ENCODE measurements around the gene PACC1. TPM values are rescaled to one million over a fixed set of nuclear protein-coding genes. Genes with fewer than 3 reads are reported as not detected.

Gene PACC1
- total and polyA plus RNA-seq, 10 of the 15 experiments (the other 5 are each of a cell fraction or from before 2014, with no cell fraction given) = 16.1 to 29.7 (median 19.3) TPM

GRCh38 chr1:212430416-212430815 is 15.7 kb upstream of the PACC1 start:
- H3K4me3 ChIP-seq = no peak overlapping the region
- FAIRE-seq (no peak), DNase-seq (ENCODE audit: low read depth, low spot score) (no peak), ATAC-seq (no peak)
- in situ Hi-C loops (cut with MboI) (no loop called here), intact Hi-C loops (cut with micrococcal nuclease; ENCODE audit: unreplicated experiment) (no loop called here)
- no peak overlapping the region for H3K27ac ChIP-seq (ENCODE audit: control insufficient read depth, insufficient read depth)
- no peak for TF ChIP-seq BCL11A (IDR thresholded peaks at IDR 0.05; ENCODE audit: low read depth, low read length)
- TF ChIP-seq NR2C2 (IDR thresholded peaks at IDR 0.05; ENCODE audit: borderline replicate concordance, control insufficient read depth, insufficient read length, low read depth) = no peak
- no peak for TF ChIP-seq MXI1 (IDR thresholded peaks at IDR 0.05; ENCODE audit: low read depth, low read length)
- no peak for TF ChIP-seq GABPA (IDR thresholded peaks at IDR 0.05; ENCODE audit: low read depth)
- TF ChIP-seq HDAC2 (IDR thresholded peaks at IDR 0.05) = no peak
- no peak for TF ChIP-seq ZBED1 (IDR thresholded peaks at IDR 0.05; ENCODE audit: borderline replicate concordance)
- no peak for TF ChIP-seq SUZ12 (IDR thresholded peaks at IDR 0.05; ENCODE audit: unreplicated experiment)
- no peak for TF ChIP-seq EZH2 (IDR thresholded peaks at IDR 0.05; ENCODE audit: borderline replicate concordance, control insufficient read depth, low read depth, low read length)
- no peak for TF ChIP-seq YY1 (IDR thresholded peaks at IDR 0.05; ENCODE audit: low read depth, low read length)
- TF ChIP-seq PKNOX1 (IDR thresholded peaks at IDR 0.05) = no peak
- TF ChIP-seq ZBTB33 (IDR thresholded peaks at IDR 0.05) = no peak
- TF ChIP-seq BRCA1 (IDR thresholded peaks at IDR 0.05; ENCODE audit: low read depth, low read length) = no peak
- TF ChIP-seq SPI1 (IDR thresholded peaks at IDR 0.05; ENCODE audit: borderline replicate concordance, insufficient read depth, low read depth, low read length) = no peak
- no peak for TF ChIP-seq DPF2 (IDR thresholded peaks at IDR 0.05)
- no peak for TF ChIP-seq ATF7 (IDR thresholded peaks at IDR 0.05; ENCODE audit: low read depth)
- ChIA-PET CTCF (interaction anchor here (0.7 to 1.6 kb wide), 3 partner anchors 25 to 75 kb away, joined by 3 to 11 read pairs (median 3); no protein-coding TSS in a partner anchor), RAD21 (ENCODE audit: unreplicated experiment) (interaction anchor here (0.5 to 2.9 kb wide), 2 partner anchors 26 to 200 kb away, joined by 3 to 10 read pairs; no protein-coding TSS in a partner anchor), SMC1A (ENCODE audit: uncharacterized antibody, unreplicated experiment) (interaction anchor here (1.1 to 2.4 kb wide), 5 partner anchors 9 to 26 kb away, joined by 3 to 8 read pairs (median 4); partner anchors contain the start of gene PACC1), POLR2A (interaction anchor here (0.6 kb wide), 1 partner anchor 145 kb away, joined by 7 read pairs; no protein-coding TSS in a partner anchor)
- H3K4me1 ChIP-seq (ENCODE audit: control insufficient read depth, insufficient read depth, low read length) = peaks cover 11% of the 10 kb centered on the region
- peaks cover 4% of the 10 kb centered on the region for H3K79me2 ChIP-seq (ENCODE audit: control insufficient read depth, insufficient read depth, low read length)
- no peaks in the 10 kb centered on the region for H3K9me3 ChIP-seq (replicated peaks; ENCODE audit: control insufficient read depth, insufficient read depth, low read length)
- BruUV-seq (replicated peaks) = no TSS peak
- no peak overlapping the region for H3K4me2 ChIP-seq (ENCODE audit: control insufficient read depth, insufficient read depth)
- WGBS (ENCODE audit: insufficient coverage, insufficient replicate concordance, low lambda C conversion rate, missing lambda C conversion rate) = 75% methylated on average over 2 of the region's 2 CpGs
- H3K36me3 ChIP-seq (ENCODE audit: control insufficient read depth in 2 of 2, insufficient read depth in 2 of 2, low read length in 1 of 2) = no peaks in the 10 kb centered on the region
- no peak overlapping the region for H3K9ac ChIP-seq (ENCODE audit: control insufficient read depth, insufficient read depth, low read length)
- no peak overlapping the region for H2AFZ ChIP-seq (ENCODE audit: control insufficient read depth, low read depth, low read length)
- H4K20me1 ChIP-seq (ENCODE audit: control insufficient read depth, insufficient read depth) = no peaks in the 10 kb centered on the region
- H3K27me3 ChIP-seq (replicated peaks in 1 of 2; ENCODE audit: control insufficient read depth in 2 of 2, insufficient read depth in 2 of 2, low read length in 1 of 2) = no peaks in the 10 kb centered on the region
